KMS-11 (cell line): Measurements from ENCODE around the gene PHF24.

Source experiments
- H2AFZ ChIP-seq: fragments of 200-600 bp; sonication (generic); 2 replicates; pipeline ENCODE4 v1.6.1; 2016; ENCODE audit warnings: antibody characterized with exemption, mixed run types, low read depth
- H3K27ac ChIP-seq: fragments of 200-600 bp; sonication (generic); 2 replicates; pipeline ENCODE4 v1.6.1; 2016; ENCODE audit warnings: mild to moderate bottlenecking, mixed run types
- H3K27me3 ChIP-seq: fragments of 200-600 bp; sonication (generic); 2 replicates; pipeline ENCODE4 v1.6.1; 2017; ENCODE audit warnings: mild to moderate bottlenecking, low read depth, mixed run types, moderate library complexity; ENCODE audit not compliant: insufficient read depth
- H3K36me3 ChIP-seq: fragments of 200-600 bp; sonication (generic); 2 replicates; pipeline ENCODE4 v1.6.1; 2017; ENCODE audit warnings: mild to moderate bottlenecking, mixed run types; ENCODE audit not compliant: insufficient read depth
- H3K4me1 ChIP-seq: fragments of 200-600 bp; sonication (generic); 2 replicates; pipeline ENCODE4 v1.6.1; 2016; ENCODE audit warnings: mild to moderate bottlenecking, low read depth, mixed run types; ENCODE audit not compliant: poor library complexity, severe bottlenecking
- H3K4me2 ChIP-seq: fragments of 200-600 bp; sonication (generic); 2 replicates; pipeline ENCODE4 v1.7.0; 2016; ENCODE audit warnings: mild to moderate bottlenecking, mixed run types
- H3K4me3 ChIP-seq: fragments of 200-600 bp; sonication (generic); IDR thresholded peaks from 2 replicates; pipeline ENCODE4 v1.6.1; 2017; ENCODE audit warnings: low read depth, low read length, mixed read lengths; ENCODE audit not compliant: insufficient read depth
- H3K79me2 ChIP-seq: fragments of 200-600 bp; sonication (generic); 2 replicates; pipeline ENCODE4 v1.6.1; 2016; ENCODE audit warnings: low read depth, mixed run types; ENCODE audit not compliant: insufficient read depth
- H3K9ac ChIP-seq: fragments of 200-600 bp; sonication (generic); 2 replicates; pipeline ENCODE4 v1.6.1; 2016; ENCODE audit warnings: mild to moderate bottlenecking, mixed run types
- H4K20me1 ChIP-seq: fragments of 200-600 bp; sonication (generic); 2 replicates; pipeline ENCODE4 v1.6.1; 2016; ENCODE audit warnings: mild to moderate bottlenecking, mixed run types; ENCODE audit not compliant: insufficient read depth
- TF ChIP-seq, protein P1 (sequence below): fragments of 200-600 bp; sonication (generic); conservative IDR thresholded peaks from 2 replicates; pipeline ENCODE4 v1.6.1; 2017; ENCODE audit warnings: low read depth, mild to moderate bottlenecking, antibody characterized with exemption, low read length, moderate library complexity, mixed read lengths

PHF24 gene

DNA sequence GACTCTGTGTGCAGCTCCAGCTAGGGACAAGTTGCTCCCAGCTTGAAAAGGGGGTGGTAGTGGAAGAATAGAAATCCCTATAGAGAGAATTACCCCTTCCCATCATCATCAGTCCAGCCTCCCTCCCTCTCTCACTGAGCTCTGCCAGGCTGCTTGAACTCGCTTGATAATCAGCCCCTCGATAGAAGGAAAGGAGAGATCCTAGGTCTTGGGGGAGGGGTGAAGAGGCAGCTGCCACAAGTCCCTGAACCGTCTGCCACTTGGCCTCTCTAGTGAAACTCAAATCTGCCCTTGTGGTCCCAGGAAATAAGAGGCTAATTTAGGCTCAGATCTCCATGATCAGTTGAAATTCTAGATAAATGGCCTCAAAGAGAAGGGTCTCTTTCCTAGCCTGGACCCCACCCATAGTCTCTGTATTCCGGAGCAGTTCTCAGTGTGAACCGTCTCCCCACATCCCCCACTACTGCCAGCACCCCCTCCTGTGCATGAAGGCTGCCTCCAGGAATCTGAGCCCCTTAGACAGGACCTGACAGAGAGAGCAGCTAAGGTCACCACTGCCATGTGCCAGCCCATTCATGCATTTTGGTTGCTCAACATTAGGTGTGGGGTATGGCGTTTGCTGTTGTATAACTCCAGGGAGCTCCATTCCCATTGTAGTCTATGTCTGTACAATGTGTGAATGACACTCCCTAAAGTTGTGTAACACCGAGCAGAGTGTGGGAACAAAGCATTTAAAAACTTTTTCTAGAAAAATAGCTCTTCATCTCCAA, 37.0 kb downstream of the PHF24 start:
- Histone ChIP-seq H4K20me1 (no peaks in the 10 kb centered on the region), H3K27me3 (no peaks in the 10 kb centered on the region), H3K27ac (no peak overlapping the region), H2AFZ (no peak overlapping the region), H3K4me2 (no peak overlapping the region), H3K79me2 (no peaks in the 10 kb centered on the region), H3K9ac (no peak overlapping the region), H3K4me3 (no peak overlapping the region), H3K36me3 (no peaks in the 10 kb centered on the region), H3K4me1 (no peaks in the 10 kb centered on the region)
- TF ChIP-seq, protein P1, sequence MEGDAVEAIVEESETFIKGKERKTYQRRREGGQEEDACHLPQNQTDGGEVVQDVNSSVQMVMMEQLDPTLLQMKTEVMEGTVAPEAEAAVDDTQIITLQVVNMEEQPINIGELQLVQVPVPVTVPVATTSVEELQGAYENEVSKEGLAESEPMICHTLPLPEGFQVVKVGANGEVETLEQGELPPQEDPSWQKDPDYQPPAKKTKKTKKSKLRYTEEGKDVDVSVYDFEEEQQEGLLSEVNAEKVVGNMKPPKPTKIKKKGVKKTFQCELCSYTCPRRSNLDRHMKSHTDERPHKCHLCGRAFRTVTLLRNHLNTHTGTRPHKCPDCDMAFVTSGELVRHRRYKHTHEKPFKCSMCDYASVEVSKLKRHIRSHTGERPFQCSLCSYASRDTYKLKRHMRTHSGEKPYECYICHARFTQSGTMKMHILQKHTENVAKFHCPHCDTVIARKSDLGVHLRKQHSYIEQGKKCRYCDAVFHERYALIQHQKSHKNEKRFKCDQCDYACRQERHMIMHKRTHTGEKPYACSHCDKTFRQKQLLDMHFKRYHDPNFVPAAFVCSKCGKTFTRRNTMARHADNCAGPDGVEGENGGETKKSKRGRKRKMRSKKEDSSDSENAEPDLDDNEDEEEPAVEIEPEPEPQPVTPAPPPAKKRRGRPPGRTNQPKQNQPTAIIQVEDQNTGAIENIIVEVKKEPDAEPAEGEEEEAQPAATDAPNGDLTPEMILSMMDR: no peak

DNA sequence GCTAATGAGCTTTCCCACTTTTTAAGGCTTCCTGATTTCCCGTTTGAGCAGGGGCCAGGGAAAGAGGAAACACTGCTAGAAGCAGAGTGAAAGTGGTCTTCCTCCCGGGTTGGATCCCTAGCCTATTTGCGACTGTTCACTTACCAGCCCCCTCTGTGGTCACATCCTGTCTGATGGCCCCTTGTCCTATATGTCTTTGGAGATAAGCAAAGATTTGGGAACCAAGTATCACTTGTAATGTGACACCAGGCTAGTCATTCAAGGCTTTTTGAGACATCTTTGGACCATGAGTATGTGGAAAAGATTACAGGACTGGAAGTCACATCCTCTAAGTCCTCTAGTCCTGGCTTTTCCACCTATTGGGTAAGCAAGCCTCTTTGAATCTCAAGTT, 37.6 kb downstream of the PHF24 start:
- Histone ChIP-seq H3K27me3 (no peaks in the 10 kb centered on the region), H4K20me1 (no peaks in the 10 kb centered on the region), H2AFZ (no peak overlapping the region), H3K9ac (no peak overlapping the region), H3K27ac (no peak overlapping the region), H3K4me3 (no peak overlapping the region), H3K4me2 (no peak overlapping the region), H3K36me3 (no peaks in the 10 kb centered on the region), H3K4me1 (no peaks in the 10 kb centered on the region), H3K79me2 (no peaks in the 10 kb centered on the region)
- TF ChIP-seq, protein P1: no peak

DNA sequence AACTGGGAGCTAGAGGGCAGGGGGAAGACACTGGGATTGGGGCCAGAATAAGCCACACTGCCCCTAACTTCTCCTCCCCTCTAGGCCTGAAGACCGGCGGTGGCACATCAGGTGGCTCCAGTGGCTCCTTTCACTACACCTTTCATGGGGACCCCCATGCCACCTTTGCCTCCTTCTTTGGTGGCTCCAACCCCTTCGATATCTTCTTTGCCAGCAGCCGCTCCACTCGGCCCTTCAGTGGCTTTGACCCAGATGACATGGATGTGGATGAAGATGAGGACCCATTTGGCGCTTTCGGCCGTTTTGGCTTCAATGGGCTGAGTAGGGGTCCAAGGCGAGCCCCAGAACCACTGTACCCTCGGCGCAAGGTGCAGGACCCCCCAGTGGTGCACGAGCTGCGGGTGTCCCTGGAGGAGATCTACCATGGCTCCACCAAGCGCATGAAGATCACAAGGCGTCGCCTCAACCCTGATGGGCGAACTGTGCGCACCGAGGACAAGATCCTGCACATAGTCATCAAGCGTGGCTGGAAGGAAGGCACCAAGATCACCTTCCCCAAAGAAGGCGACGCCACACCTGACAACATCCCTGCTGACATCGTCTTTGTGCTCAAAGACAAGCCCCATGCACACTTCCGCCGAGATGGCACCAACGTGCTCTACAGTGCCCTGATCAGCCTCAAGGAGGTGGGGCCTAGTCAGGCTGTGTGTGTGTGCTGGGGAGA, 38.3 kb downstream of the PHF24 start:
- Histone ChIP-seq H4K20me1 (no peaks in the 10 kb centered on the region), H3K4me3 (no peak overlapping the region), H3K4me1 (no peaks in the 10 kb centered on the region), H3K9ac (no peak overlapping the region), H3K27ac (no peak overlapping the region), H3K27me3 (no peaks in the 10 kb centered on the region), H3K36me3 (no peaks in the 10 kb centered on the region), H3K4me2 (no peak overlapping the region), H3K79me2 (no peaks in the 10 kb centered on the region), H2AFZ (no peak overlapping the region)
- TF ChIP-seq, protein P1: no peak

DNA sequence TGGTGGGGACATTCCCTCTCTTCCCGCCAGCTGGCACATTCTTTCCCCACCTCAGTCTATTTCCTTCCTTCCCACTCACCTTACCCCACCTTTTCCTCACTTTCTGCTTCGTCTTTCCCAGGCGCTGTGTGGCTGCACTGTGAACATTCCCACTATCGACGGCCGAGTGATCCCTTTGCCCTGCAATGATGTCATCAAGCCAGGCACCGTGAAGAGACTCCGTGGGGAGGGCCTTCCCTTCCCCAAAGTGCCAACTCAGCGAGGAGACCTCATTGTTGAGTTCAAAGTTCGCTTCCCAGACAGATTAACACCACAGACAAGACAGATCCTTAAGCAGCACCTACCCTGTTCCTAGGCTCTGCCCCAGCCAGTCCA, 38.8 kb downstream of the PHF24 start:
- Histone ChIP-seq H3K36me3 (no peaks in the 10 kb centered on the region), H3K4me1 (no peaks in the 10 kb centered on the region), H4K20me1 (no peaks in the 10 kb centered on the region), H3K4me2 (no peak overlapping the region), H3K4me3 (no peak overlapping the region), H3K9ac (no peak overlapping the region), H2AFZ (no peak overlapping the region), H3K79me2 (no peaks in the 10 kb centered on the region), H3K27me3 (no peaks in the 10 kb centered on the region), H3K27ac (no peak overlapping the region)
- TF ChIP-seq, protein P1: no peak
